Measurements from ENCODE around the gene LEAP2.

DNA sequence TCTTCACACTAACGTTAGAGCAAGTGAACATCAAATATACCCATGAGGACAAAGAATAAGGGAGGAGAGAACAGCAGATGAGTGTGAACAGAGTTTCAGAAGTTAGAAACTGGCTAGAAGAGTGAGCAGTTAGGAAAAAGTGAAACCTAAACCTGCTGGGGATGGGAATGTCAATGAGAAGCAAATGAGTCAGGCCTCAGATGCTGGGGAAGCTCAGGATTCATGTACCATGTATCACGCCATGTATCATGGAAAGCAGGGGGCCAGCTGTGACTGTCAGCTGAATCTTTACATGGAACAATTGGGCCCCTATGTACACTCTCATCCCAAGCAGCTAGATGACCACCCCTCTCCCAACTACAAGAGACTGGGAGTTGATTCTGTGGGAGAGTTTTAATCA is 23.4 kb upstream of the LEAP2 start:
- TF ChIP-seq, protein P1, sequence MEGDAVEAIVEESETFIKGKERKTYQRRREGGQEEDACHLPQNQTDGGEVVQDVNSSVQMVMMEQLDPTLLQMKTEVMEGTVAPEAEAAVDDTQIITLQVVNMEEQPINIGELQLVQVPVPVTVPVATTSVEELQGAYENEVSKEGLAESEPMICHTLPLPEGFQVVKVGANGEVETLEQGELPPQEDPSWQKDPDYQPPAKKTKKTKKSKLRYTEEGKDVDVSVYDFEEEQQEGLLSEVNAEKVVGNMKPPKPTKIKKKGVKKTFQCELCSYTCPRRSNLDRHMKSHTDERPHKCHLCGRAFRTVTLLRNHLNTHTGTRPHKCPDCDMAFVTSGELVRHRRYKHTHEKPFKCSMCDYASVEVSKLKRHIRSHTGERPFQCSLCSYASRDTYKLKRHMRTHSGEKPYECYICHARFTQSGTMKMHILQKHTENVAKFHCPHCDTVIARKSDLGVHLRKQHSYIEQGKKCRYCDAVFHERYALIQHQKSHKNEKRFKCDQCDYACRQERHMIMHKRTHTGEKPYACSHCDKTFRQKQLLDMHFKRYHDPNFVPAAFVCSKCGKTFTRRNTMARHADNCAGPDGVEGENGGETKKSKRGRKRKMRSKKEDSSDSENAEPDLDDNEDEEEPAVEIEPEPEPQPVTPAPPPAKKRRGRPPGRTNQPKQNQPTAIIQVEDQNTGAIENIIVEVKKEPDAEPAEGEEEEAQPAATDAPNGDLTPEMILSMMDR (IDR thresholded peaks at IDR 0.05) = no peak
- TF ChIP-seq POLR2A (IDR thresholded peaks at IDR 0.05; ENCODE audit: low read length) = no peak
- no peak for TF ChIP-seq KDM1A (IDR thresholded peaks at IDR 0.05; ENCODE audit: low read depth)
- TF ChIP-seq, protein P2, sequence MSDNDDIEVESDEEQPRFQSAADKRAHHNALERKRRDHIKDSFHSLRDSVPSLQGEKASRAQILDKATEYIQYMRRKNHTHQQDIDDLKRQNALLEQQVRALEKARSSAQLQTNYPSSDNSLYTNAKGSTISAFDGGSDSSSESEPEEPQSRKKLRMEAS (IDR thresholded peaks at IDR 0.05) = no peak
- no peak for TF ChIP-seq CEBPB (IDR thresholded peaks at IDR 0.05)
- TF ChIP-seq HOXA7 (CRISPR knock-in tag; IDR thresholded peaks at IDR 0.05) = no peak
- TF ChIP-seq ZC3H11A (IDR thresholded peaks at IDR 0.05) = no peak
